ENCODE measurements around the gene MYO7B.
"Not testable (repeated sequence)": the region's sequence is repeated elsewhere in the genome, so short reads cannot be mapped to it uniquely, and the experiment has no call there.

The MYO7B gene

DNA sequence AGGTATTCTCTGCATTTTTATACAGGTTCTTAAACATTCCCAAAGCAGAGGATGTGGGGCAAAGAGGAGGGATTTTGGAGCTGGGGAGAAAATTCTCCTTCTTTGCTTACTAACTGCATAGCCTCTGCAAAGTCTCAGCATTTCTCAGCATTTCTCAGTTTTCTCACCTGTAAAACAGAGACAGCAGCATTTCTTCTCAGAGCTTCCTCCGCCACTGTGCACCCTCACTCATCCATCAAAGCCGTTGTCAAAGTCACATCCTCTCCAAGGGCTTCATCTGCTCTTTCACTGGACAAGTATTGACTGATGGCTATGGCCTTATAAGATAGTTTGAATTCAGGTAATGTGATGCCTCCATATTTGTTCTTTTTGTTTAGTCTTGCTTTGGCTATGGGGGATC is 17.4 kb downstream of the MYO7B start:
- no peak for DNase-seq

DNA sequence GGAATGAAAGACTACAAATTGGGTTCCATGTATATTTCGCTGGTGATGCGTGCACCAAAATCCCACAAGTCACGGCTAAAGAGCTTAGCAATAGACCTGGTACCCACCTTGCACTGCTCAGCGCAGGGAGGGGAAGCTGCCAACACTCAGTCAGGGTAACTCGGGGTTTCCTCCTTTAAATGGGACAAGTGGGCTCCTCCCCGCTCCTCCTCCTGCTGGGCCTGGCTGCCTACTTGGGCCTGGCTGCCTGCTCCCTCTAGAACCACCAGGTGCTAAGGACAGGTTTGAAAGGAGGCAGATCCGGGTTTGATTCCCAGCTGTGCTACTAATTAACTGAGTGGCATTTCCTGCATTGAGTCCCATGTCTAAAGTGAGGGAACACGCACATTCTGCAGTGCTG is 23.4 kb downstream of the MYO7B start:
- no peak for DNase-seq

DNA sequence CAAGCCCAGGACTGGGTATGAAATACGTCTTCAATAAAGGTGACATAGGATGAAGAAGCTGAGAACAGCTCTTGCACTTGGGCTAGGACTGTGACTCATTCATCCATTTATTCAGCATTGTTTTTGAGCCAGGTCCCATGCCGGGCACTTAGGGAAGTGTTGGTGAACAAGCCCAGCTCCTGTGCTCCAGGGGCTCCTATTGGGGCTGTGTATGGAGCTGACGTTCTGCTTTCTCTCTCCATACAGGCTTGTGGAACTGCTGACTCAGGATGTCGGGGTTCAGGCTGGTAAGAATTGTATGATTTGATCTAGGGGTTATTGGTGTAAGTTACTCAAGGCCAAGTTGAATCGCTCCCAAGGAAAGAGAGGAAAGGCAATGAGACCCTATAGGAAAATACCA is 24.0 kb downstream of the MYO7B start:
- no peak for DNase-seq

DNA sequence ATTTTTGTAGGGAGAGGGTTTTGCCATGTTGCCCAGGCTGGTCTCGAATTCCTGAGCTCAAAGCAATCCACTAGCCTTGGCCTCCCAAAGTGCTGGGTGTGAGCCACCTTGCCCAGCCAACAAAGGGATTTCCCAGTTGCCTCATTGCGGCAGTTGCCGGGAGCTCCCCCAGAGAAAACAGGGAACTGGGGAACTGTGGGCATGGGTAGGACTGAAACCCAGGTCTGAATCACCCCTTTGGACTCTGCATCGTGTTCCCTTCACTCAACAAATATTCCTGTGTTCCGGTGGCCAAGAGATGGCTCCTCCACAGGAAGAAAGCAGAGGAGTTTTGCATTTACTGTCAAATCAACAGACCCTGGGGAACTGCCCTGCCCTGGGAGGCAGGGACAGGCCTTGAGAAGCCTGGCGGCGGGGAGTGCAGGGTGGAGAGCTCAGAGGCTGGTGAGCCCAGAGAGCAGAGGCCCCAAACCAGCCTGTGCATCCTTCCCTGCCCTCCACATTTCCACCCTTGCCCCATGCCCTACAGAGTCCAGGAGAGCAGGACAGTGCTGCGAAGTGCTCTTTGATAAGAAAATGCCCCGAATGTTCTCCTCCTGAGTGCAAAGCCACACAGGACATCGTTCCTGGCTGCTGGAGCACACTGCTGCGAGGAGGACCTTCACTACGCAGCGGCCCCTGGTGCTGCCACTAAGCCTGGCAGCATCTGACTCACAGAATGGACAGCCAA is 24.9 kb downstream of the MYO7B start:
- DNase-seq, result no peak

DNA sequence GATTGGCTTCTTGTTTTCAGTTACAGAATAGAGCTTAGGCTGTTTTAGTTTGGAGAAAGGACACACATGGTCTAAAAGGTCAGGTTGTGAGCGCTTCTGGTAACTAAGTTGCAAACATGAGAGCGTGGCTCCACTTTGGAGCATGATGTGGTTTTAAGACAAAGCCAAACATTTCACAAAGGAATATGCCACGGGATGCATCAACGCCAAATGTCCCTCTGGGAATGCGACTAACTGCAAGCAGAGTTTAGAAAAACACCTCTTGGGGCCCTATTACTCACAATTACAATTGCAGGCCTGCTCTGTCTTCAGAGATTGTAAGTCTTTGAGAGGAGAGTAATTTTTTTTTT is 25.4 kb downstream of the MYO7B start:
- no peak for DNase-seq

DNA sequence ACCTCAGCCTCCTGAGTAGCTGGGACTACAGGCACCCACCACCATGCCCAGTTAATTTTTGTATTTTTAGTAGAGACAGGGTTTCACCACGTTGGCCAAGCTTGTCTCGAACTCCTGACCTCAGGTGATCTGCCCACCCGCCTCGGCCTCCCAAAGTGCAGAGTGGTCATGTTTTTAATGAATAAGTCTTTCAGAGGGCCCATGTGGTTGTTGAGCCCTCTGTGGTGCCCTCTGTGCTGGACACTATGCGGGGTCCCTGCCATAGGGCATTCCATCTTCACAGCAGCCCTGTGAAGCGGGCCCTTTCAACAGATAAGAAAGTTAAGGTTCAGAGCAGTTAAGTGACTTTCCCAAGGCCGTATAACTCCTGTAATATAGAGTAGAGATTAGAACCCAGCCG is 25.9 kb downstream of the MYO7B start:
- DNase-seq, result no peak

DNA sequence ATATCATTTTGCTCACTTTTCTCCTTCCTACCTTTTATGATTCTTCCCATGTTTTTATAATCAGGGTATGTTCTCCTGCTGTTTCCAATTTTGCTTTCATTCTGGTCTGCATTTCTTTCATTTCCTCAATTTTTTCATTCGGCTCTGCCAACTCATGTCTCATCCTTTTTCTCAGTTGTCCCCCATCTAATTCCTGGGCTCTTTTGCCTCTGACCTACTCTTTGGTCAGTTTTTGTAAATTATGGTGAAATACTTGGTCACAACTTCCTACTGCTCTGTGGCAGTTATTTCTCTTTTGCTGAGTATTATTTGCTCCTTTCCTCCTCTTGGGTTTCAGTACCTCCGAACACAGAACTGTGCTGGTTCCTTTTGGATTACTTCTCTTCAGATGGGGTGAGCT is 27.5 kb downstream of the MYO7B start:
- no peak for DNase-seq

DNA sequence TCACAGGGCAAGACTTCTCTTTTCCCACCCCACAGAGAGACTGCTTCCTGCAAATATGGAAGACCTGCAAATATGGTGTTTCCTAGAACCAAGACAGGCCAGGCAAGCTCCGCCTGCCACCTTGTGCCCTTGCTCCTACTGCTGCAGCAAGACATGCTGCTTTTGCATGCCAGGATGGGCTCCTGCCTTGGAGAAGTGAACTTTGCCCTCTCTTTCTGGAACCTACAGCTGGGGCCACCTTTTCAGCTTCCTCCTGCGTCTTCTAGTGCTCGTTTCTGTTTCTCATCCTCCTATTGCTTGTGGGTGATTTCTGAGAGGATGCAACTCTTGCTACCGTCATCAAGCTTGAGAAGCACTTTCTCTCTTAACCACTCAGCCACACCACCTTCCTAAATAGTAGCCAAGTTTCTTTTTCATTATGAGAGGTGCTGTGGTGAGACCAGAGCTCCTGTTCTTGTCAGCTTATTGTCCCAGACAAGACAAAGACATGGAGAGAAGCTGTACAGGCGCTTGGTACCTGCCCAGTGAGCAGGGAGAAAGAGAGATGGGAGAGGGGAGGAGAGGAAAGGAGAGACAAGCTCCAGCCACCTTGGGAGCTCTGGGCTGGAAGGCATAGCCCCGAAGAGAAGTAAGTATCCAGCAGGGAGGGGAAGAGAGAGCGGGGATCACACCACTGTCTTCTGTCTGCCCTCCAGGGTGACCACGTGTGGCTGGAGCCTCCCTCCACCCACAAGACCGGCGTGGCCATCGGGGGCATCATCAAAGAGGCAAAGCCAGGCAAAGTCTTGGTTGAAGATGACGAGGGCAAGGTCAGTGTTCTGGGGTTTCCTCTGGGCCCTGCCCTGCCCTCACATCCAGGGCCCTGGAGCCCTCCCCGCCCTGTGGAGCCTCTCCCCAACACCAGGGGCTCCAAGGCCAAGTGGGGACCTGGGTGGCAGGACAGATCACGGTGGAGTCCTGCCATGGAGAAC is 28.3 kb downstream of the MYO7B start:
- DNase-seq, result no peak

DNA sequence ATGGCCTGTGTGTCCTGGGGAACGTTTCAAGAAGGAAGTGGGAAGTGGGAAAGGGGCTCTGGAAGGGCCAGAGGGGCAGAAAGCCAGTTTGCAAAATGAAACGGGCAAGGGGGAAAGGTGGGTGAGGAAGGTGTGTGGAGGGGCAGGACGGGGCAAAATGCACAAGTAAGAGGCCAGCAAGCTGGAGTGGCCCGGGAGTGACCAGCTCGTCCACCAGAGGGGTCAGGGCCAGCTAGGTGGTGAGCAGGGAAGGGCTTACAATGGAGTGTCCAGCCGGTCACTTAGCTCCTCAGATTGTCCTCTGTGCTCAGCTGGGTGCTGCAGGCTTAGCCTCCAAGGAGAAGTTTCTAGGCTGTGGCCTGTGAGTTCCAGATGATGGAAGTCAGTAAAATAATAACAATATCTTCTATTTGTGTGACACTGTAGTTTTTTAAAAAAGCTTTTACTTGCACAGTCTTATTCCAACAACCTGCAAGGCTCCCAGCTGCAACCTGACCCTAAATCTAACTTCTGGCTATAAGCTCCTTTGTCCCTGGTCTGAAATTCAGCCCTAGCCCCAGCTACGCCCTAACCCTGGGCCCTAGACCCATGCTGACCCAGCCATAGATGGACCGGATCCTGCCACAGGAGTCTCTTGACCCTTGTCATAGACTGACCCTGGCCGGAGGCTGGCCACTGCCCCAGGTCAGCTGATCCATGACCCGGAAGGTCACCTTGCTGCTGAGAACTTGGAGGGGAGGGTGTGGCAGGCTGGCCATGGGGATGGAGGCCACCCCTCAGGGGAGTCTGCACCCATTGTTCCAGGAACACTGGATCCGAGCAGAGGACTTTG is 29.2 kb downstream of the MYO7B start:
- no peak for DNase-seq

DNA sequence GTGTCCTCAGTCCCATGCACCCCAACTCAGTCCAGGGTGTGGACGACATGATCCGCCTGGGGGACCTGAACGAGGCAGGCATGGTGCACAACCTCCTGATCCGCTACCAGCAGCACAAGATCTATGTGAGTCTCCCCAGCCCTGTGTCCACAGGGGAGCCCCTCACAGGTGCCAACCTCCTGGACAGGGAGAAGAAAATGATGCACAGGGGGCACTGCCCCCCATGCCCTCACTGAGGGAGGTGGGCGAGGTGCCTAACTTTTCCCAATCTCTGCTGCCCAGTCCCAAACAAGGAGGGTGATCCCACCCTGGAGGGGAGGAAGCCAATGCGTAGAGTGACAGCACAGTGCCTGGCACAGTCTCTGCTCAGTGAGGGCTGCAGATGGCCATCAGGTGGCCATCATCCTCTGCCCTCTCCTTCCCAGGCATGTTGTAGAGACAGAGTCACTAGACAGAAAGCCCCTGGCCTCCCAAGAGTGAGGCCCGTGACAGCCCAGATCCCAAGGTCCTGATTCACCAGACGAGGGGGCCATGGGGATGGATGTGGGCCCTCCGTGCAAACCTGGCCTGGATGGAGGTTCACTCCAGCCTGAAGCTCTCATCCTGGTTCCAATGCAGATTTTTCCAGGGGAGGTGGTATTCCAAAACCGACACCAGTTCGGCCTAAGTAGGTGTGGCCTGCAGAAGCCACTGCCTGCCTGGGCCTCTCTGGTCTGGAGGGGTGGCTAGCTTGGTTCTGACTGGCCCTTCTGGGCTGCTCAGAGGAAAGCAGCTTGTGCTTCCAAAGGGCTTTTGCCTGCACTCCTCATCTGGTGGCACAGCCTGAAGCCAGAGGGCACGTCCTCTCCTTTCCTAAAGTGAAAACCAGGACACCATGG is 30.0 kb downstream of the MYO7B start:
- DNase-seq, result no peak

DNA sequence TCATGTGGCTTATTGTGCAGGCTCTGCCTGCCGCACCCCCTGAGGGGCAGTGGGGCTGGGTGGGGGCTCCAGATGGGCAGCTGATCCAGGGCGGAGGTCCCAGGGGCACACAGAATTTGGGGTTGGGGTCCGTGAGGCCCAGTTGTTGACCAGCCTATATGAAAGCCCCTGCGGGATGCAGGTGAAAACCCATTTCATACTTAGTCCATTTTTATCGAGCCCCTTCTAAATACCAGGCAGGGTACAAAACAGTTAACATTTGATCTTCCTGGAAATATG is 30.6 kb downstream of the MYO7B start:
- DNase-seq, result no peak

DNA sequence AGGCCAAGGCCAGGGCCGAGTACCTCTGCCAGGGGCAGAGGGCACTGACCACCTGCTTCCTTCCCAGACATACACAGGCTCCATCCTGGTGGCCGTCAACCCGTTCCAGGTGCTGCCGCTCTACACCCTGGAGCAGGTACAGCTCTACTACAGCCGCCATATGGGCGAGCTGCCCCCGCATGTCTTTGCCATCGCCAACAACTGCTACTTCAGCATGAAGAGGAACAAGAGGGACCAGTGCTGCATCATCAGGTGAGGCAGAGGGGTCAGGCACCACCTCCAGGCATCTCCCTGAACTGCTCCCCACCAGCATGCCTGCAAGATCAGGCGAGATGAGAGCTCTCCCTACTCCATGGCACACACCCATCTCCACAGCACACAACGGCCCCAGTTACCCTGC is 31.1 kb downstream of the MYO7B start:
- DNase-seq, result no peak

DNA sequence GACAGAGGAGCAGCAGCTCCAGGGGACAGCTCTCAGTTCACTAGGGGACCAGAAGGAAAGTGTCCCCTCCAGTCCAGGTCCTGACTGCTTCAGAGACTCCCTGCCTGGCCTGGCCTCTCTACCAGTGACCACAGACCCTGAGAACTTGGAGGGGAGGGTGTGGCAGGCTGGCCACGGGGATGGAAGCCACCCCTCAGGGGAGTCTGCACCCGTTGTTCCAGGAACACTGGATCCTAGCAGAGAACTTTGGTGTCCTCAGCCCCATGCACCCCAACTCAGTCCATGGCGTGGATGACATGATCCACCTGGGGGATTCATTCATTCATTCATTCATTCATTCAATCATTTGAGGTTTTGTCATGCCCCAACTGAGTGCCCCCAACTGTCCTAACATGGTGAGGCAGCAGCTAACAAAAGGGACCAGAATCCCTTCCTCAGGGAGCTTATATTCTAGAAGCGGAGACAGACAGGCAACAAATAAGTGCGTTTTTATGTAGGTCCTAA is 31.9 kb downstream of the MYO7B start:
- DNase-seq, result no peak

DNA sequence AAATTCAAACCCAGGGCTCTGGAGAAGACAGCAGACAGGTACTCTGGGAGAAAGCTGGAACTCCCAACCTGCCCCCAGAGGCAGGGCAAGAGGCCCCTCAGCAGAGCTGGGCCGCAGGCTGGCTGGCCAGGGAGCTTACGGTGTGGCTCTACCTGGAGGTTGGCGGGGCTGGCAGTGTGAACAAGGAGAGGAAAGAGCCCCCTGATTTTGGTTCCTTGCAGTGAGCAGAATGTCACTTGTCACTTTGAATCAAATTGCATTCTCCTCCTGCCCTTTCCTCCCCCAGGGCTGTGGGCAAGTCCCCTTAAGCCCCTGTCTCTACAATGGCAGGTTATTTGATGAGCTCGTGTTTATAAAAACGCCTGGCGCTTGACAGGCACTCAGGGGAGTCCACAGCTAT is 32.6 kb downstream of the MYO7B start:
- no peak for DNase-seq

DNA sequence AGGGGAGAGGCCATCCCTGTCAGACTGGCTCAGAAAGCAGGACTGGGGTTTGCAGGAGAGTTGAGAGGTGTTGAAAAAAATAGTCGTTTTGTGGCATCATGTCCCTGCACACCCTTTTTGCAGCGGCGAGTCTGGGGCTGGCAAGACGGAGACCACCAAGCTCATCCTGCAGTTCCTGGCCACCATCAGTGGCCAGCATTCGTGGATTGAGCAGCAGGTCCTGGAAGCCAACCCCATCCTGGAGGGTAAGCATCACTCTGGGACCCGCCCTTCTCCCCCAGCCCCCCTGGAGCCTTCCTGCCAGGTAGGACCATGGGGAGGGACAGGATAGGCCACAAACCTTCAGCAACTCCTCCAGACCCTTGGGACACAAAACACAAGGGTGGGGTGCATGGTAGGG is 34.2 kb downstream of the MYO7B start:
- no peak for DNase-seq

DNA sequence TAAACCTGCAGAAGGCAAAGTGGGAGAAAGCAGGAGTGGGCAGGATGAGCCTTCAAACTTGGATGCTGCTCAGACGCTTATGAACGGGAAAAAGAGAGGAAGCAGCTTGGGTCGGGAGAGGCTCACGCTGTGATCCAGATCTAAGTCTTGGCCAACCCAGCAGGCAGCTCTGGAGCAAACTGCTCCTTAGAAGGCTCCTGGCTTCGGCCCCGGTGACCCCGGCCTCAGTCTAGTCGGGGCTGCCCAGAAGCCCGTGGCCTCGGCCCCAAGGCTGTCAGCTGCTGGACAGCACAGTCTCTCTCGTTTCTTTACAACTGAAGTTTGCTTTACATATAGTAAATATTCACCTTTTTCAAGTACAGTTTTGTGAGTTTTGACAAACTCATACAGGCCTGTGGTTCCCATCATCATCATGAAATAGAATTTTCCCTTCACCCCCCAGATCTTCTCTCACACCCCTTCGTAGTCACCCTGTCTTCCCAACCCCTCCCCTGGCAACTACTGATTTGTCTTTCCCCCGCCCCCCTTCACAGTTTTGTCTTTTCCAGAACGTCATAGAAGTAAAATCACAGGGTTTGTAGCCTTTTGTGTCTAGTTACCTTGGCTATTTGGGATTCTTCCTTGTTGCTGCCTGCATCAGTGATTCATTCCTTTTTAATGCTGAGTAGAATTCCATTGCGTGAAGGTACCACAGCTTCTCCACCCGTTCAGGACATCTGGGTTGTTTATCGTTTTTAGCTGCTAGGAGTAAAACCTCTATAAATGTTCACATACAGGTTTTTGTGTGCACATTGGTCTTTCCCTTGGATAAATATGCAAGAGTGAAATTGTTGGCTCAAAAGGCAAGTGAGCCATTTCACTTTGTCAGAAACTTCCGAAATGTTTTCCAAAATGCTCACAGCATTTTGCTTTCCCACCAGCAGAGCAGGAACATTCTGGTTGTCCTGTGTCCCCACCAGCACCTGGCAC is 35.1 kb downstream of the MYO7B start:
- DNase-seq, result no peak

DNA sequence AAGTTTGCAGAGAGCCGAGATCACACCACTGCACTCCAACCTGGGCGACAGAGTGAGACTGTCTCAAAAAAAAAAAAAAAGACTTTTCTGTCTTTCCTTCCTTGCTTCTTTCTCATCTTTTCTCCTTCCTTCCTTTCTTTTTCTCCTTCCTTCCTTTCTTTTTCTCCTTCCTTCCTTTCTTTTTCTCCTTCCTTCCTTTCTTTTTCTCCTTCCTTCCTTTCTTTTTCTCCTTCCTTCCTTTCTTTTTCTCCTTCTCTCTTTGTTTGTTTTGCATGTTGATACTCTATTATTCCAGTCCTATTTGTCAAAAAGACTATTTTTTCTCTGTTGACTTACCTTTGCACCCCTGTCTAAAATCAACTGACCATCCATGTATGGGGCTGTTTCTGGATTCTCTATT is 36.9 kb downstream of the MYO7B start:
- DNase-seq, result not testable (repeated sequence)

DNA sequence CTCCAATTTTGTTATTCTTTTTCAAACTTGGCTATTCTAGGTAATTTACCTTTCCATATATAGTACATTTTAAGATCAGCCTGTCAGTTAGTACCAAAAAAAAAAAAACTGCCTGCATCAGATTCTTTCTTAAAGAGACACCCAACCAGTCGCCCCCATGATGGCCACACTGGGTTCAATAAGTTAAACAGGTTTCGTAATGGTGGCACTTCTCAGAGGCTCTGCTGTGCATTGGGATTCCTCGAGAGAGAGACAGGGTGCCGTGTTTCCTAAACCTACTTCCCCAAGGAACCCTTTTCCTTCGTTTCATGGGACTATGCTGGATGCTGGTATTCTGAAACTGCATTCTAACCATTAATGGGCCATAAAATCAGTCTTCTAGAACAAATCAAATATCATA is 37.4 kb downstream of the MYO7B start:
- DNase-seq, result no peak

DNA sequence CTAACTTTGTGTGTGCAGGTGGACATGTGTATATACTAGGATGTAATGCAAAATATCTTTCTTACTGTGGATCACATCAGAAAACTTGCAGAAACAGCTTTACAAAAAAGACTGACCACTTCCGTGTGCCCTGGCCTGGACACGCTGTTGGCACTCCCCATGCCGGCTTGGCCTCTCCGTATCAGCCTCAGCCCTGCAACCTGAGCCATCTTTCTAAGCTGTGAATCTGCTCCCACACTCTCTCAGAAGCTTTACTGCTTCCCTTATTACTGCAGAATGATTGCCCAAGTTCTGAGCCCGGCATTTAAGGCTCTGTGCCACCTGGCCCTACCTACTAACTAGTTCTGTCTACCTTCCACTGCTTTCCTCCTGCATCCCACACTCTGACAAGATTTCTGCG is 37.8 kb downstream of the MYO7B start:
- no peak for DNase-seq

DNA sequence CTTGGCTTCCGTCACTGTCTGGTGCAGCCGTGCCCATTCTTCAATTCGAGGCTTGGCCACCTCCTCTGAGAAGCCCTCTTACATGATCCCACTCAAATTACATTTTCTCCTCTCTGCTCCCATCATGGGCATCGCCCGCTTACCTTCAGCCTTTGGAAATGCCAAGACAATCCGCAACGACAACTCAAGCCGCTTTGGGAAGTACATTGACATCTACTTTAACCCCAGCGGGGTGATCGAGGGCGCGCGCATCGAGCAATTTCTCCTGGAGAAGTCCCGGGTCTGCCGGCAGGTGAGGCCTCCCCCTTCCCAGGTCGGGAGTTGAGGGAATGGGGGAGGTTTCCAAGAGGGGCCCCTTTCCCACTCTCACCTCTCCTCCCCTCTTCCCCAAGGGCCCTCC is 38.3 kb downstream of the MYO7B start:
- DNase-seq, result no peak

DNA sequence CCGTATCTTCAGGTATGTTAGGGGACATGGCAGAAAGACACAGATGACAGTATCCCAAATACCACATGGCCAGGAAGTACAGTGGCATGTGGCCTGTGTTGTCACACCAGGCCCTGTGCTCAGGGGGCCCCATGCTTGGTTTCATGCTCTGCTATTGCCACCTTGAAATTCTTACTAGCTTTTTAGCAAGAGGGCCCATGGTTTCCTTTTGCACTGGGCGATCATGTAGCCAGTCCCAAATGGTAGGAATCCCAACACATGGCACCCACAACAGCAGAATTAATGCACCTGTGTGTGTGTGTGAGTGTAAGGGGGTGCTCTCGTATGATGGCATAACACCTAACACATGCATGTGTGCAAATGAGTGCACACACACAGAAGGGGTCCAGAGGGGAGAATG is 39.2 kb downstream of the MYO7B start:
- no peak for DNase-seq

Data from NCI-H2029 treated with DMSO at 0.1 percent for 48 hours (cell line).